ENCODE measurements around the gene NBEAL1.

DNA sequence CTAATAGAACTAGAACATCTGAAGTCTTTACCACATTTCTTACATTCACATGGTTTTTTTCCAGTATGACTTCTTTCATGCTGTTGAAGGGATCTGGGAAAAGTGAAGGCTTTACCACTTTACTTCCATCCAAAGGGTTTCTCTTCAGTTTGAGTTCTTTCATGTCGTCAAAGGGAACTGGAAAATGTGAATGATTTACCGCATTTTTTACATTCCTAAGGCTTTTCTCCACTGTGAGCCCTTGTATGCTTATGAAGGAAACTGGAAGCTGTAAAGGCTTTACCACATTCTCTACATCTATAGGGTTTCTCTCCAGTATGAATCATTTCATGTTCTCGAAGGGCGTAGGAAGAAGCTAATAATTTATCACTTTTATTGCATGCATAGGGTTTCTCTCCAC is 46.7 kb downstream of the NBEAL1 start:
- TF ChIP-seq CEBPB (IDR thresholded peaks at IDR 0.05; ENCODE audit: low read depth, low read length): no peak
- TF ChIP-seq, protein P1, sequence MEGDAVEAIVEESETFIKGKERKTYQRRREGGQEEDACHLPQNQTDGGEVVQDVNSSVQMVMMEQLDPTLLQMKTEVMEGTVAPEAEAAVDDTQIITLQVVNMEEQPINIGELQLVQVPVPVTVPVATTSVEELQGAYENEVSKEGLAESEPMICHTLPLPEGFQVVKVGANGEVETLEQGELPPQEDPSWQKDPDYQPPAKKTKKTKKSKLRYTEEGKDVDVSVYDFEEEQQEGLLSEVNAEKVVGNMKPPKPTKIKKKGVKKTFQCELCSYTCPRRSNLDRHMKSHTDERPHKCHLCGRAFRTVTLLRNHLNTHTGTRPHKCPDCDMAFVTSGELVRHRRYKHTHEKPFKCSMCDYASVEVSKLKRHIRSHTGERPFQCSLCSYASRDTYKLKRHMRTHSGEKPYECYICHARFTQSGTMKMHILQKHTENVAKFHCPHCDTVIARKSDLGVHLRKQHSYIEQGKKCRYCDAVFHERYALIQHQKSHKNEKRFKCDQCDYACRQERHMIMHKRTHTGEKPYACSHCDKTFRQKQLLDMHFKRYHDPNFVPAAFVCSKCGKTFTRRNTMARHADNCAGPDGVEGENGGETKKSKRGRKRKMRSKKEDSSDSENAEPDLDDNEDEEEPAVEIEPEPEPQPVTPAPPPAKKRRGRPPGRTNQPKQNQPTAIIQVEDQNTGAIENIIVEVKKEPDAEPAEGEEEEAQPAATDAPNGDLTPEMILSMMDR (IDR thresholded peaks at IDR 0.05; ENCODE audit: control extremely low read depth in 1 of 3, insufficient read depth in 1 of 3, low read depth in 1 of 3, low read length in 3 of 3): no peak
- TF ChIP-seq GTF2F1 (IDR thresholded peaks at IDR 0.05; ENCODE audit: borderline replicate concordance, low read depth, low read length): no peak
- no peak for TF ChIP-seq NRF1 (IDR thresholded peaks at IDR 0.05; ENCODE audit: low read depth, low read length)
- no peak for TF ChIP-seq CREB1 (IDR thresholded peaks at IDR 0.05)
- no peak for TF ChIP-seq MAFK (IDR thresholded peaks at IDR 0.05; ENCODE audit: low read depth, low read length)
- TF ChIP-seq TCF12 (IDR thresholded peaks at IDR 0.05; ENCODE audit: low read depth, low read length): no peak
- TF ChIP-seq, protein P2, sequence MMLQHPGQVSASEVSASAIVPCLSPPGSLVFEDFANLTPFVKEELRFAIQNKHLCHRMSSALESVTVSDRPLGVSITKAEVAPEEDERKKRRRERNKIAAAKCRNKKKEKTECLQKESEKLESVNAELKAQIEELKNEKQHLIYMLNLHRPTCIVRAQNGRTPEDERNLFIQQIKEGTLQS (IDR thresholded peaks at IDR 0.05; ENCODE audit: insufficient read depth, low read depth, low read length): no peak
- TF ChIP-seq YY1 (IDR thresholded peaks at IDR 0.05; ENCODE audit: low read depth, low read length): no peak
- no peak for TF ChIP-seq SRF (IDR thresholded peaks at IDR 0.05; ENCODE audit: low read depth, low read length)
